Panc1 (cell line): ENCODE data around the gene EPHB1. TPM values are rescaled to one million over a fixed set of nuclear protein-coding genes. Genes with fewer than 3 reads are reported as not detected.

Source experiments
- ATAC-seq: fragments of 200-7000 bp; cut with Tn5 transposase; 2 replicates; pipeline ENCODE4 v1.9.1; 2020; ENCODE audit warnings: mild to moderate bottlenecking, moderate library complexity
- BruUV-seq: library from RNA; stranded (reverse); fragments of 400-500 nt; replicated peaks from 2 replicates; lab custom pipeline; 2021; lab: Mats Ljungman, UMichigan
- CTCF ChIA-PET: fragments of 300-600 bp; sonication (Branson Sonifier 250); formaldehyde crosslinking; loops from one replicate; lab custom pipeline; 2022; ENCODE audit warnings: antibody characterized with exemption; lab: Charles Lee
- POLR2A ChIA-PET: fragments of 300-600 bp; sonication (Branson Sonifier 250); formaldehyde crosslinking; loops from one replicate; lab custom pipeline; 2022; ENCODE audit warnings: antibody characterized with exemption; lab: Charles Lee
- DNase-seq: peaks from one replicate; pipeline ENCODE4 v3.0.0-alpha.2; 2010; ENCODE audit warnings: low read depth, low spot score
- H3K27ac ChIP-seq: 2 replicates; pipeline ENCODE4 v1.5.1; 2011; ENCODE audit warnings: mild to moderate bottlenecking, low read length, inconsistent platforms
- H3K27me3 ChIP-seq: fragments of 200-500 bp; sonication (Bioruptor generic); 2 replicates; pipeline ENCODE4 v1.6.0; 2014; ENCODE audit warnings: low read length, inconsistent platforms; ENCODE audit not compliant: control insufficient read depth, insufficient read depth
- H3K36me3 ChIP-seq: fragments of 200-500 bp; sonication (Bioruptor generic); 2 replicates; pipeline ENCODE4 v1.5.1; 2014; ENCODE audit warnings: inconsistent platforms, mild to moderate bottlenecking, low read length, moderate library complexity; ENCODE audit not compliant: control insufficient read depth, insufficient read depth
- H3K4me1 ChIP-seq: 2 replicates; pipeline ENCODE4 v1.5.1; 2011; ENCODE audit warnings: inconsistent platforms, mild to moderate bottlenecking, low read length, moderate library complexity; ENCODE audit not compliant: control insufficient read depth, insufficient read depth
- H3K4me3 ChIP-seq, 2 experiments: 2 replicates each; pipeline ENCODE4 v1.5.1; 2011 to 2012; ENCODE audit warnings: low read depth in 2 of 2, low read length in 2 of 2, mild to moderate bottlenecking in 2 of 2, inconsistent platforms in 1 of 2, moderate library complexity in 1 of 2
- H3K9me3 ChIP-seq: fragments of 200-500 bp; sonication (Bioruptor generic); 2 replicates; pipeline ENCODE4 v1.5.1; 2014; ENCODE audit warnings: low read depth, mild to moderate bottlenecking, inconsistent platforms, low read length, moderate library complexity; ENCODE audit not compliant: control insufficient read depth, insufficient read depth
- CTCF ChIP-seq: fragments of 450-650 bp; IDR thresholded peaks from 2 replicates; pipeline ENCODE4 v1.5.1; 2017; ENCODE audit warnings: mild to moderate bottlenecking
- POLR2AphosphoS5 ChIP-seq: IDR thresholded peaks from 2 replicates; pipeline ENCODE4 v1.6.1; 2012; ENCODE audit warnings: mild to moderate bottlenecking, low read depth, low read length, moderate library complexity
- SIN3A ChIP-seq: IDR thresholded peaks from 2 replicates; pipeline ENCODE4 v1.6.1; 2012; ENCODE audit warnings: low read depth, mild to moderate bottlenecking, low read length, moderate library complexity, borderline replicate concordance; ENCODE audit not compliant: insufficient read depth
- TCF7L2 ChIP-seq: IDR thresholded peaks from 2 replicates; pipeline ENCODE4 v1.6.1; 2011; ENCODE audit warnings: mild to moderate bottlenecking, low read depth, low read length, inconsistent platforms
- in situ Hi-C: cut with HindIII; loops from 2 replicates; pipeline ENCODE4 v1.10.0; 2016; ENCODE audit warnings: low sequenced_read_pairs, low pct_unique_long_range_greater_than_20kb
- intact Hi-C: fragments of 100-400 bp; cut with micrococcal nuclease; formaldehyde crosslinking; loops from one replicate; pipeline ENCODE4 v1.10.0; 2022; ENCODE audit not compliant: unreplicated experiment
- total RNA-seq: library from RNA; stranded (reverse); gene quantifications from one replicate; pipeline ENCODE4 v1.2.1, GENCODE V29; 2021; ENCODE audit not compliant: unreplicated experiment
- TF ChIP-seq, protein P1 (sequence below), 2 experiments: IDR thresholded peaks; 2 replicates each; pipeline ENCODE4 v1.6.1; 2011 to 2012; ENCODE audit warnings: low read depth in 2 of 2, control low read depth in 1 of 2, low read length in 1 of 2, mild to moderate bottlenecking in 1 of 2, moderate library complexity in 1 of 2; ENCODE audit not compliant: insufficient read depth in 1 of 2

EPHB1 gene
- total RNA-seq, 1 experiment from 2014 or later: 0.46 TPM

DNA sequence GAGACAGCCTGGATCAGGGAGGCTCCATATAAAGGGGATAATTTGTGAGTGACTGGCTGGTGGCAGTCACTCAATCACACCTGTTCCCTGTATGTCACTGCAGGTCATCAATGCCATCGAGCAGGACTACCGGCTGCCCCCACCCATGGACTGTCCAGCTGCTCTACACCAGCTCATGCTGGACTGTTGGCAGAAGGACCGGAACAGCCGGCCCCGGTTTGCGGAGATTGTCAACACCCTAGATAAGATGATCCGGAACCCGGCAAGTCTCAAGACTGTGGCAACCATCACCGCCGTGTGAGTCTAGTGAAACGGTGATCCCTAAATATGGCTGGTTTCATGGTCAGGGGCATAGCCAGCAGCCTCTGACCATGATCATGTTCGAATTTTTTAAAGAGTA is 453.2 kb downstream of the EPHB1 start:
- Histone ChIP-seq H3K27me3 (0 out of 2 replicates have a peak, but pooled peaks cover 2% of the 10 kb centered on the region), H3K27ac (no peak overlapping the region), H3K9me3 (no peaks in the 10 kb centered on the region), H3K4me3 (no peak overlapping the region), H3K4me1 (no peaks in the 10 kb centered on the region), H3K36me3 (no peaks in the 10 kb centered on the region)
- intact Hi-C loops: no loop called here
- in situ Hi-C loops: no loop called here
- no TSS peak for BruUV-seq
- TF ChIP-seq, protein P1, sequence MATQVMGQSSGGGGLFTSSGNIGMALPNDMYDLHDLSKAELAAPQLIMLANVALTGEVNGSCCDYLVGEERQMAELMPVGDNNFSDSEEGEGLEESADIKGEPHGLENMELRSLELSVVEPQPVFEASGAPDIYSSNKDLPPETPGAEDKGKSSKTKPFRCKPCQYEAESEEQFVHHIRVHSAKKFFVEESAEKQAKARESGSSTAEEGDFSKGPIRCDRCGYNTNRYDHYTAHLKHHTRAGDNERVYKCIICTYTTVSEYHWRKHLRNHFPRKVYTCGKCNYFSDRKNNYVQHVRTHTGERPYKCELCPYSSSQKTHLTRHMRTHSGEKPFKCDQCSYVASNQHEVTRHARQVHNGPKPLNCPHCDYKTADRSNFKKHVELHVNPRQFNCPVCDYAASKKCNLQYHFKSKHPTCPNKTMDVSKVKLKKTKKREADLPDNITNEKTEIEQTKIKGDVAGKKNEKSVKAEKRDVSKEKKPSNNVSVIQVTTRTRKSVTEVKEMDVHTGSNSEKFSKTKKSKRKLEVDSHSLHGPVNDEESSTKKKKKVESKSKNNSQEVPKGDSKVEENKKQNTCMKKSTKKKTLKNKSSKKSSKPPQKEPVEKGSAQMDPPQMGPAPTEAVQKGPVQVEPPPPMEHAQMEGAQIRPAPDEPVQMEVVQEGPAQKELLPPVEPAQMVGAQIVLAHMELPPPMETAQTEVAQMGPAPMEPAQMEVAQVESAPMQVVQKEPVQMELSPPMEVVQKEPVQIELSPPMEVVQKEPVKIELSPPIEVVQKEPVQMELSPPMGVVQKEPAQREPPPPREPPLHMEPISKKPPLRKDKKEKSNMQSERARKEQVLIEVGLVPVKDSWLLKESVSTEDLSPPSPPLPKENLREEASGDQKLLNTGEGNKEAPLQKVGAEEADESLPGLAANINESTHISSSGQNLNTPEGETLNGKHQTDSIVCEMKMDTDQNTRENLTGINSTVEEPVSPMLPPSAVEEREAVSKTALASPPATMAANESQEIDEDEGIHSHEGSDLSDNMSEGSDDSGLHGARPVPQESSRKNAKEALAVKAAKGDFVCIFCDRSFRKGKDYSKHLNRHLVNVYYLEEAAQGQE (IDR thresholded peaks at IDR 0.05; ENCODE audit: insufficient read depth in 1 of 2, low read depth in 2 of 2, low read length in 1 of 2): no peak
- no peak for TF ChIP-seq SIN3A
- no peak for TF ChIP-seq POLR2AphosphoS5
- TF ChIP-seq TCF7L2: no peak
- TF ChIP-seq CTCF: no peak
- DNase-seq (no peak), ATAC-seq (no peak)
- POLR2A ChIA-PET: no interaction called here
- CTCF ChIA-PET: no interaction called here

- POLR2A ChIA-PET: no interaction called here
- intact Hi-C loops (no loop called here), in situ Hi-C loops (no loop called here)
- CTCF ChIA-PET: no interaction called here
- Histone ChIP-seq H3K27ac (no peak overlapping the region), H3K27me3 (0 out of 2 replicates have a peak, but pooled peaks cover 2% of the 10 kb centered on the region), H3K4me3 (no peak overlapping the region), H3K4me1 (no peaks in the 10 kb centered on the region), H3K36me3 (no peaks in the 10 kb centered on the region), H3K9me3 (no peaks in the 10 kb centered on the region)
- BruUV-seq: no TSS peak
- DNase-seq: no peak
- TF ChIP-seq, protein P1 (IDR thresholded peaks at IDR 0.05; ENCODE audit: insufficient read depth in 1 of 2, low read depth in 2 of 2, low read length in 1 of 2): no peak
- TF ChIP-seq TCF7L2 (no peak), POLR2AphosphoS5 (no peak), SIN3A (no peak), CTCF (no peak)
- ATAC-seq: no peak
These were observed 454.1 kb downstream of the EPHB1 start for GRCh38 chr3:135249186-135249585.
